HG03457 (cell line): Measurements from ENCODE around the gene HSP90AB1.

Experiments
- ATAC-seq: cut with Tn5 transposase; IDR thresholded peaks from one replicate; pipeline ENCODE4 v1.9.1; 2021; ENCODE audit warnings: moderate number of reproducible peaks; ENCODE audit not compliant: unreplicated experiment

HSP90AB1 gene

GRCh38 chr6:44246663-44247337 lies at the start of gene HSP90AB1:
TSS of gene HSP90AB1 (plus strand) at chr6:44247101. CDS start at chr6:44248630, 1,529 bp downstream.
- peak; percentile 56 for ATAC-seq

GRCh38 chr6:44198684-44199083 lies 48.2 kb upstream of the HSP90AB1 start:
- ATAC-seq = no peak

GRCh38 chr6:44199883-44200282 lies 47.0 kb upstream of the HSP90AB1 start:
- no peak for ATAC-seq

- no peak for ATAC-seq
Observed at GRCh38 chr6:44201200-44201599, 45.7 kb upstream of the HSP90AB1 start.

GRCh38 chr6:44201638-44202303 lies 45.1 kb upstream of the HSP90AB1 start:
- no peak for ATAC-seq

- no peak for ATAC-seq
Observed at GRCh38 chr6:44202332-44202971, 44.4 kb upstream of the HSP90AB1 start.

GRCh38 chr6:44202972-44203750 lies 43.7 kb upstream of the HSP90AB1 start:
- no peak for ATAC-seq

GRCh38 chr6:44203955-44204354 lies 42.9 kb upstream of the HSP90AB1 start:
- ATAC-seq = no peak

GRCh38 chr6:44207966-44208365 lies 38.9 kb upstream of the HSP90AB1 start:
- ATAC-seq = no peak

- ATAC-seq = no peak
Observed at GRCh38 chr6:44211284-44211683, 35.6 kb upstream of the HSP90AB1 start.

GRCh38 chr6:44214307-44214706 lies 32.6 kb upstream of the HSP90AB1 start:
- no peak for ATAC-seq

- no peak for ATAC-seq
Observed at GRCh38 chr6:44216677-44217331, 30.1 kb upstream of the HSP90AB1 start, which contains the start of gene MYMX. TSS of gene MYMX (plus strand) at chr6:44216926. CDS start at chr6:44217472, 546 bp downstream.

- no peak for ATAC-seq
Observed at GRCh38 chr6:44217332-44218143, 29.4 kb upstream of the HSP90AB1 start.

GRCh38 chr6:44219053-44219814 lies 27.7 kb upstream of the HSP90AB1 start:
- peak; percentile 35 for ATAC-seq

- ATAC-seq = no peak
Observed at GRCh38 chr6:44219815-44220784, 26.8 kb upstream of the HSP90AB1 start.

GRCh38 chr6:44220913-44221290 lies 26.0 kb upstream of the HSP90AB1 start:
- no peak for ATAC-seq

GRCh38 chr6:44221291-44221960 lies 25.5 kb upstream of the HSP90AB1 start:
- ATAC-seq = no peak
